Effector CD4-positive, alpha-beta T cell (primary cell): ENCODE results near the gene GEMIN2.
"Not testable (repeated sequence)": the region's sequence is repeated elsewhere in the genome, so short reads cannot be mapped to it uniquely, and the experiment has no call there.

Experiments
- DNase-seq: peaks from one replicate; pipeline ENCODE4 v3.0.0-alpha.2; 2020

The GEMIN2 gene

DNA sequence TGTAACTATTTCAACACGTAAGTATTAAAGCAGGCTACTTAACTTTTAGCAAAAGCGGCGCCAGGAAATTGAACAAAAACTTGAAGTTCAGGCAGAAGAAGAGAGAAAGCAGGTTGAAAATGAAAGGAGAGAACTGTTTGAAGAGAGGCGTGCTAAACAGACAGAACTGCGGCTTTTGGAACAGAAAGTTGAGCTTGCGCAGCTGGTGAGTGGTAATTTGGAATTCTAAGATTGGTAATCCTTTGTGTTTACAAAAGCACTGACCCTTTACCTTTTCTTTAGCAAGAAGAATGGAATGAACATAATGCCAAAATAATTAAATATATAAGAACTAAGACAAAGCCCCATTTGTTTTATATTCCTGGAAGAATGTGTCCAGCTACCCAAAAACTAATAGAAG lies 64.9 kb downstream of the GEMIN2 start:
- DNase-seq = no peak

GRCh38 chr14:39180553-39180952 lies 66.4 kb downstream of the GEMIN2 start:
- DNase-seq = no peak

DNA sequence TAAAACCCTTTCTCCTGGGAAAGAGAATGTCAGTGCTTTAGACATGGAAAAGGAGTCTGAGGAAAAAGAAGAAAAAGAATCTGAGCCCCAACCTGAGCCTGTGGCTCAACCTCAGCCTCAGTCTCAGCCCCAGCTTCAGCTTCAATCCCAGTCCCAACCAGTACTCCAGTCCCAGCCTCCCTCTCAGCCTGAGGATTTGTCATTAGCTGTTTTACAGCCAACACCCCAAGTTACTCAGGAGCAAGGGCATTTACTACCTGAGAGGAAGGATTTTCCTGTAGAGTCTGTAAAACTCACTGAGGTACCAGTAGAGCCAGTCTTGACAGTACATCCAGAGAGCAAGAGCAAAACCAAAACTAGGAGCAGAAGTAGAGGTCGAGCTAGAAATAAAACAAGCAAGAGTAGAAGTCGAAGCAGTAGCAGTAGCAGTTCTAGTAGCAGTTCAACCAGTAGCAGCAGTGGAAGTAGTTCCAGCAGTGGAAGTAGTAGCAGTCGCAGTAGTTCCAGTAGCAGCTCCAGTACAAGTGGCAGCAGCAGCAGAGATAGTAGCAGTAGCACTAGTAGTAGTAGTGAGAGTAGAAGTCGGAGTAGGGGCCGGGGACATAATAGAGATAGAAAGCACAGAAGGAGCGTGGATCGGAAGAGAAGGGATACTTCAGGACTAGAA lies 67.0 kb downstream of the GEMIN2 start:
- no peak for DNase-seq

GRCh38 chr14:39181693-39182047 lies 67.5 kb downstream of the GEMIN2 start:
- DNase-seq = no peak

DNA sequence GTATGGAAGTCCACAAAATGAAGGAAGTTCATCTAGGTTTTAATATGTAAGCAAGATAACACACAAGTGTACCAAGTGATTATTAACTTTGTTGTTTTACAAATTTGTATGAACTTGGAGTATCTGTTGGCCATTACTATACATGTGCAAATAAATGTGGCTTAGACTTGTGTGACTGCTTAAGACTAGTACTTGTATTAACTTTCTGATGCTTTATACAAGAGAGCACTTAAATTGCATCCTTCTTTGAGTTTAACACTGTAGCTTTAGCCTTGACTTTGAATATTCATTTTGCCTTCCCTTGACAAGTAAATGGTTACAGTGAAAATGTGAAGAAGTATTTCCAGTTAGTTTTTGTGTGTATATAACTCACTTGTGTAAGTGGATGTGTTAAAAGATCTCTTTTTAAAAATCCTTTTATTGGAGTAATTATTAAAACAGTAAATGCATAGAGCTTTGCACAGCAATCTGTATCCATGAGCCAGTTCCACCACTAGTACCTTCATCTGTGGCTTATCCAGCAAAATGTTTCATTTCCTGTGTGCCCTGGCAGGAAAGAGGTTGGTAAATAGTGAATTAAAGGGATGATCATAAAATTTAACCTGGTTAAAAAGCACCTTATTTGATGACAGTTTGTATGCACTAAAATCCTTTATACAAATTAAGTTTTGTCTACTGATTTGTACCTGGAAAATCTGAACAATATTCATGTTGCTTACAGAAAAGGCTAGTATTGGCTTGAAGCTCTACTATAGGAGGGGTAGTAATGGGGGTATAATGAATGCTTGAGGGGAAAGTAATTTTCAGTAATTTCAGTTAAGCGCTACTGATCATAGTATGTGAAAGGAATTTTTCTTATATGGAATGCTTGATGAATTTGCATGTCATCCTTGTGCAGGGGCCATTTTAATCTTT lies 68.9 kb downstream of the GEMIN2 start:
- no peak for DNase-seq

- DNase-seq = not testable (repeated sequence)
Observed at GRCh38 chr14:39183685-39184003, 69.5 kb downstream of the GEMIN2 start.

GRCh38 chr14:39184628-39185255 lies 70.6 kb downstream of the GEMIN2 start:
- no peak for DNase-seq

DNA sequence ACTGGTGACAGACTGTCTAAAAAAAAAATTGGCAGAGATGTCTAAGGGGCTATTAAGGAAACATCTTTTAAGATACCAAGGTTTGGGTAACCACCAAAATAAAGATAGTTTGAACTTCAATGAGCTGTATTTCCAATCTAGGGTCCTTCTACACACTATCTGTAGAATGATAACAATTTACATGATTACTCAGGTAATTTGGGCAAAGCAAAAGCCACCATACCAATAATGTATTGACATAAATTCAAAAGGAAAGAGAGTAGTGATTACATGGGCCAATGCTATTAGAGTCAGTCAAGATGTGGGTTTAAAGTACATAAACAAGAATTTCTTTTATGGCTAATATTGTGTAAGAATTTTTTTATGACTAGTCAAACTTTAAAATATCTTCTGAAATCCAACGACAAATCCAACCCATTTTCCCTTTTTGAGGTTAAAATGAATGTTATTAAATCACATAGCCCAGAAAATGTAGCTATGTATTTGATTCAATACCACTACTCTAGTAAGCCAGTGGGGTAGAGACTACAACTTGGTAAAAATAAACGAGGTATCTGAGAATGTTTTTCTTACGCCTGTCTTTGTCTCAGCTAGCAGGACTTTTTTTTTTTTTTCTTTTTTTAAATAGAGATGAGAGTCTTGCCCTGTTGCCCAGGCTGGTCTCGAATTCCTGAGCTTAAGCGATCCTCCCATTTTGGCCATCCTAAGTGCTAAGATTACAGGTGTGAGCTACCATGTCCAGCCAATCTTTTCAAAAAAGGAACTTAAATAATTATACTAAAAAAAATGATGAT lies 71.3 kb downstream of the GEMIN2 start:
- DNase-seq = no peak
